ENCODE data around the gene SETD2.

The SETD2 gene

DNA sequence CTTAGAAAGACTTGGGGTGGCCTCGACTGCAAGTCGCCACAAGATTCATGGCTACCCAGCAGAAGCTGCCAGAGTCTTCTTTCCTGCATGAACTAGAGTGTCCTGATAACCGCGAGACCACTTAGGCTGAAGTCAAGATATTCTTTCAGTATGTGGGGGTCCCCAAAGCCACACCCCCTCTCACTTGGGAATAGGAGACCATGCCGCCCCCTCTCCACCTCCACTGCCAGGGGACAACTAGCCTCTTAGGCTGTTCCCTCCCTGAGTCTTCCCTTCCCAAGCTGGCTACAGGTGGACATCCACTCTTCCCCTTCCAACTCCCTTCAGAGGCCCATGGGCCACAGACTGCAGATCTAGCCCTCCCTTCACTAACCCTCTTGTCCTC lies 186.1 kb downstream of the SETD2 start:
- no CpG with 5 or more reads among the region's 5 CpGs for WGBS (ENCODE audit: extremely low coverage, insufficient coverage, low lambda C conversion rate)

DNA sequence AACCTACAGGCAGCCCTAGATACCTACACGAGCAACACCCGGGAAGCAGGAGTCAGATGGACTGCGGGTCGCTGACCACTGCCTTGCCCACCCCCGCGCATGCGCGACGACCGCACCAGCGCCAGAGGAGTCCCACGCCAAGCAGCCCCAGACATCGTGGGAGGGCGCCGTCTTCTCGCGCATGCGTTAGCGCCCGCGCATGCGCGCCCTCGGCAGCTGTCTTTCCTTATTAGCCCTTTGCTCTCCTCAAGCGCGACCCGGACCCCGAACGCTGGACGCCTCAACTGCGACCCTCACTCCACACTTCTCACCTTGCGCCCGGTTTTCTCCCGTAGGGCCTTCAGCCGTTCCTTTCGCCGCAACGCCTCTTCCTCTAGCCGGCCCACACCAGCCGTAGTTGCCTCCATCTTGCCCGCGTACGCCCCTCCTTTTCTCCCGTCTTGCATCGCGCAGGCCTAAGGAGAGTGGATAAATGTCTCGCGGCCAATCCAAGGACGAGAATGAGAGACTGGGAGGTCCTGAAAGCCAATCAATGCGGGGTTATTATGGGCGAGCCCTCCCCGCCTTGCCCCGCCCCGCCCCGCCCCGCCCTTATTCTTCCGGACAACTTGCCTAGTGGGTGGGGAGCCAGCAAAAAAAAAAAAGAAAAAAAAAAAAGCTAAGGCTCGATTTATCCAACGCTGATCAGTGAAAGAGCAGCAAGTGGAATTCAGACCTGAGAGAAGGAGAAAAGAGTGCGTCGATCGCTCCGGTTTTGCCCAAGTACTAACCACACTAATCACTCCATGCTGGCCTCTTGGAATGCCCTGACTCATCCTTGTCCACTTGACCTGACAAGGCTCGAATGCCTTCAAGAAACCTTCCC lies 187.4 kb downstream of the SETD2 start, which contains the start of gene CCDC12:
CCDC12 (minus strand) TSS at position 420 of the 865 bp plus-strand sequence; CDS start at position 407, 13 bp downstream.
- no peak within 1 kb of the TSS for H2BK15ac ChIP-seq (replicated peaks; ENCODE audit: low read depth)
- H3K27ac ChIP-seq (ENCODE audit: low read depth, low read length) = peak within 1 kb of the TSS; percentile 78
- no peak within 1 kb of the TSS for H2BK120ac ChIP-seq (ENCODE audit: low read depth, low read length)
- H2AK5ac ChIP-seq (ENCODE audit: low read length) = peak within 1 kb of the TSS; percentile 78
- peak; percentile 100 for DNase-seq
- peak within 1 kb of the TSS; percentile 94 for H3K56ac ChIP-seq (ENCODE audit: low read length)
- peaks cover 38% of the 10 kb centered on the region for H3K79me2 ChIP-seq (ENCODE audit: control insufficient read depth, insufficient read depth, low read length)
- no peak within 1 kb of the TSS for H3K23ac ChIP-seq (ENCODE audit: low read length)
- no peaks in the 10 kb centered on the region for H3K27me3 ChIP-seq (ENCODE audit: insufficient read depth, low read length, poor library complexity)
- peaks cover 2% of the 10 kb centered on the region for H3K4me1 ChIP-seq (ENCODE audit: control insufficient read depth, low read depth, low read length)
- H4K8ac ChIP-seq (ENCODE audit: low read depth, low read length) = no peak within 1 kb of the TSS
- H3K4ac ChIP-seq (ENCODE audit: low read depth, low read length) = peak within 1 kb of the TSS; percentile 84
- H3K18ac ChIP-seq (ENCODE audit: low read length) = peak within 1 kb of the TSS; percentile 89
- H3K36me3 ChIP-seq (ENCODE audit: control insufficient read depth, insufficient read depth, low read length) = no peaks in the 10 kb centered on the region
- H3K79me1 ChIP-seq (ENCODE audit: low read length) = peaks cover 7% of the 10 kb centered on the region
- H3K9ac ChIP-seq (ENCODE audit: low read length) = peak within 1 kb of the TSS; percentile 100
- no CpG with 5 or more reads among the region's 64 CpGs for WGBS (ENCODE audit: extremely low coverage, insufficient coverage, low lambda C conversion rate)
- no peak within 1 kb of the TSS for H4K5ac ChIP-seq (ENCODE audit: low read length)
- peak within 1 kb of the TSS; percentile 99 for H3K4me3 ChIP-seq (ENCODE audit: low read length)
- peak within 1 kb of the TSS; percentile 96 for H3K4me2 ChIP-seq (ENCODE audit: low read length)
- peak within 1 kb of the TSS; percentile 52 for H2BK5ac ChIP-seq (ENCODE audit: low read length)

More for the DNA sequence above, 186.1 kb downstream of the SETD2 start:
- peaks cover 28% of the 10 kb centered on the region for H3K79me2 ChIP-seq (ENCODE audit: control insufficient read depth, insufficient read depth, low read length)
- no peak overlapping the region for H3K9ac ChIP-seq (ENCODE audit: low read length)
- no peak overlapping the region for H3K18ac ChIP-seq (ENCODE audit: low read length)
- H3K4me2 ChIP-seq (ENCODE audit: low read length) = no peak overlapping the region
- no peaks in the 10 kb centered on the region for H3K36me3 ChIP-seq (ENCODE audit: control insufficient read depth, insufficient read depth, low read length)
- no peak overlapping the region for H4K8ac ChIP-seq (ENCODE audit: low read depth, low read length)
- peak overlapping the region; percentile 12 for H3K56ac ChIP-seq (ENCODE audit: low read length)
- peaks cover 4% of the 10 kb centered on the region for H3K4me1 ChIP-seq (ENCODE audit: control insufficient read depth, low read depth, low read length)
- no peak overlapping the region for H2BK15ac ChIP-seq (replicated peaks; ENCODE audit: low read depth)
- H2BK120ac ChIP-seq (ENCODE audit: low read depth, low read length) = no peak overlapping the region
- peak overlapping the region; percentile 78 for H2AK5ac ChIP-seq (ENCODE audit: low read length)
- no peak overlapping the region for H3K4ac ChIP-seq (ENCODE audit: low read depth, low read length)
- no peaks in the 10 kb centered on the region for H3K27me3 ChIP-seq (ENCODE audit: insufficient read depth, low read length, poor library complexity)
- H3K27ac ChIP-seq (ENCODE audit: low read depth, low read length) = no peak overlapping the region
- no peak overlapping the region for H2BK5ac ChIP-seq (ENCODE audit: low read length)
- DNase-seq = no peak
- no peak overlapping the region for H4K5ac ChIP-seq (ENCODE audit: low read length)
- no peak overlapping the region for H3K4me3 ChIP-seq (ENCODE audit: low read length)
- H3K23ac ChIP-seq (ENCODE audit: low read length) = no peak overlapping the region
- peaks cover 7% of the 10 kb centered on the region for H3K79me1 ChIP-seq (ENCODE audit: low read length)

DNA sequence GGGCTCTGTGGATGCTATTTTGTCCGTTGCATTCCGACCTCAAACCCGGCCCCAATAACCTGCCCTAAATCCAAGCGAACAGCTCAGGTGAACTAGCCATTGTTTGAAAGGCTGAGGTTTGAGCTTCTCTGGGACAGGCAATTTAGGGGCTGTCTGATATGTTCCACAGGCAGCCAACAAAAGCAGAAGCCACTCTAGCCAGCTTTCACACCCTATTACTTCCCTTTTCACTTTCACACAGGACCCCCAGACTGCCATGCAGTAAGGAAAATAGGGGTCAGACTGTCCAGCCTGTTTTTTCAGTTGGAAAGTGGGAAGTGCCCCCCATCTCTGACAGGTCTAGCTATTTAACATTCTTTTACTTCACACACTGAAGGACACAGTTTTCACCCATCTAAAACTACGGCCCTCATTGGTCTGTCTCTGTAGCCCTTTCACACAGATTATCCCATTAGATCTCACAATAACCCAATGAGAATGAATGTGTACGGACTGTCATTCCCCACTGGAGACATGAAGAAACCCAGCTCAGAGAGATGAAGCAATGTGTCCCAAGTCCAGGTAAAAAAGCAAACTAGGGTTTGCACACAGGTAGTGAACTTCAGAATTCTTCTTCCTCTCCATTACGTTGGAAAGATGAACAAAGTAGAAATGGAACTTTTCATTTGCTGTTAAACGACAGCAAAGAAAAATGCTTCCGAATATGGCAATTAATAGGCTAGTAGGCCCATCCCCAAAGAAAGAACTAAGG lies 189.3 kb downstream of the SETD2 start:
- Histone ChIP-seq H2BK15ac (replicated peaks; ENCODE audit: low read depth) (no peak overlapping the region), H3K18ac (ENCODE audit: low read length) (no peak overlapping the region), H3K56ac (ENCODE audit: low read length) (peak overlapping the region; percentile 7), H2BK120ac (ENCODE audit: low read depth, low read length) (no peak overlapping the region), H4K5ac (ENCODE audit: low read length) (no peak overlapping the region), H3K4me3 (ENCODE audit: low read length) (no peak overlapping the region), H2BK5ac (ENCODE audit: low read length) (no peak overlapping the region), H2AK5ac (ENCODE audit: low read length) (no peak overlapping the region), H3K27ac (ENCODE audit: low read depth, low read length) (no peak overlapping the region), H3K4ac (ENCODE audit: low read depth, low read length) (no peak overlapping the region), H3K36me3 (ENCODE audit: control insufficient read depth, insufficient read depth, low read length) (peaks cover 4% of the 10 kb centered on the region), H3K79me2 (ENCODE audit: control insufficient read depth, insufficient read depth, low read length) (peaks cover 57% of the 10 kb centered on the region), H3K9ac (ENCODE audit: low read length) (peak overlapping the region; percentile 21), H3K4me2 (ENCODE audit: low read length) (no peak overlapping the region), H3K4me1 (ENCODE audit: control insufficient read depth, low read depth, low read length) (no peaks in the 10 kb centered on the region), H3K23ac (ENCODE audit: low read length) (no peak overlapping the region), H3K79me1 (ENCODE audit: low read length) (peaks cover 11% of the 10 kb centered on the region), H3K27me3 (ENCODE audit: insufficient read depth, low read length, poor library complexity) (no peaks in the 10 kb centered on the region), H4K8ac (ENCODE audit: low read depth, low read length) (no peak overlapping the region)
- WGBS (ENCODE audit: extremely low coverage, insufficient coverage, low lambda C conversion rate) = no CpG with 5 or more reads among the region's 9 CpGs
- DNase-seq = no peak

DNA sequence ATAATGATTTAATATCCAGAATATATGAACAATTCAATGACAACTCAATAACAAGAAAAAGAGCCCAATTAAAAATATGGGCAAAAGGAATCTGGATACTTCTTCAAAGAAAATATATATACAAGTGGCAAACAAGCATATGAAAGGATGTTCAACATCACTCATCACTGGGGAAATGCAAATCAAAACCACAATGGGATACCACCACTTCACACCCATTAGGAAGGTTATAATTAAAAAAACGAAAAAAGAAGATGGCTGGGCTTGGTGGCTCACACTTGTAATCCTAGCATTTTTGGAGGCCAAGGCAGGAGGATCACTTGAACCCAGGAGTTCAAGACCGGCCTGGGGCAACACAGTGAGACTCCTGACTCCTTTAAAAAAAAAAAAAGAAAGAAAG lies 191.5 kb downstream of the SETD2 start:
- no CpG with 5 or more reads among the region's 2 CpGs for WGBS (ENCODE audit: extremely low coverage, insufficient coverage, low lambda C conversion rate)
- no peak overlapping the region for H3K23ac ChIP-seq (ENCODE audit: low read length)
- no peak for DNase-seq
- no peak overlapping the region for H2AK5ac ChIP-seq (ENCODE audit: low read length)
- no peak overlapping the region for H4K5ac ChIP-seq (ENCODE audit: low read length)
- peaks cover 22% of the 10 kb centered on the region for H3K79me1 ChIP-seq (ENCODE audit: low read length)
- no peaks in the 10 kb centered on the region for H3K27me3 ChIP-seq (ENCODE audit: insufficient read depth, low read length, poor library complexity)
- no peak overlapping the region for H3K18ac ChIP-seq (ENCODE audit: low read length)
- no peak overlapping the region for H3K56ac ChIP-seq (ENCODE audit: low read length)
- H3K4me2 ChIP-seq (ENCODE audit: low read length) = no peak overlapping the region
- H3K79me2 ChIP-seq (ENCODE audit: control insufficient read depth, insufficient read depth, low read length) = peaks cover 79% of the 10 kb centered on the region
- no peak overlapping the region for H2BK120ac ChIP-seq (ENCODE audit: low read depth, low read length)
- H2BK5ac ChIP-seq (ENCODE audit: low read length) = no peak overlapping the region
- H3K4me1 ChIP-seq (ENCODE audit: control insufficient read depth, low read depth, low read length) = no peaks in the 10 kb centered on the region
- H3K9ac ChIP-seq (ENCODE audit: low read length) = no peak overlapping the region
- H2BK15ac ChIP-seq (replicated peaks; ENCODE audit: low read depth) = no peak overlapping the region
- no peak overlapping the region for H3K4me3 ChIP-seq (ENCODE audit: low read length)
- H3K36me3 ChIP-seq (ENCODE audit: control insufficient read depth, insufficient read depth, low read length) = peaks cover 4% of the 10 kb centered on the region
- no peak overlapping the region for H4K8ac ChIP-seq (ENCODE audit: low read depth, low read length)
- H3K4ac ChIP-seq (ENCODE audit: low read depth, low read length) = no peak overlapping the region
- no peak overlapping the region for H3K27ac ChIP-seq (ENCODE audit: low read depth, low read length)

DNA sequence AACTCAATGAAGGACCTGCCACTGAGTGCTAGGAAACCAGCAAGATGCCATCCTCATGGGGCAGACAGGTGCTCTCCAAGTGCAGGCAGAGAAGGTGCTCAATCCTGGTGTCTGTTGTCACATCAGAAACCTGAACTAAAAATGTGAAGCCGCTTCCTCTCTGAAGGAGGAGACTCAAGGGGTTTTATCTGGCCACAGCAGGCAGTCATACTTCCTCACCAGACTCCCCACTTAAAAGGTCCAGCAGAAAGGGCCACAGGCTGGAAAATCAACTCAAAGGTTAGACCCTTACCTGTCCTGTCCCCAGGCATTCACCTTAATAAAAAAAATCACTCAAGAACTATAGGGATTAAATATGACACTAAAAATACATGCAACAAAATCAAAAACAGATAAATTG lies 192.2 kb downstream of the SETD2 start:
- no peak overlapping the region for H3K4me2 ChIP-seq (ENCODE audit: low read length)
- no peak overlapping the region for H2BK5ac ChIP-seq (ENCODE audit: low read length)
- H3K4ac ChIP-seq (ENCODE audit: low read depth, low read length) = no peak overlapping the region
- no peak overlapping the region for H4K5ac ChIP-seq (ENCODE audit: low read length)
- no peak overlapping the region for H3K27ac ChIP-seq (ENCODE audit: low read depth, low read length)
- no peak overlapping the region for H3K56ac ChIP-seq (ENCODE audit: low read length)
- H3K79me2 ChIP-seq (ENCODE audit: control insufficient read depth, insufficient read depth, low read length) = peaks cover 85% of the 10 kb centered on the region
- no peak overlapping the region for H2BK15ac ChIP-seq (replicated peaks; ENCODE audit: low read depth)
- no peaks in the 10 kb centered on the region for H3K27me3 ChIP-seq (ENCODE audit: insufficient read depth, low read length, poor library complexity)
- H3K4me3 ChIP-seq (ENCODE audit: low read length) = no peak overlapping the region
- DNase-seq = no peak
- H3K4me1 ChIP-seq (ENCODE audit: control insufficient read depth, low read depth, low read length) = peaks cover 3% of the 10 kb centered on the region
- H3K36me3 ChIP-seq (ENCODE audit: control insufficient read depth, insufficient read depth, low read length) = peaks cover 4% of the 10 kb centered on the region
- no peak overlapping the region for H3K23ac ChIP-seq (ENCODE audit: low read length)
- no peak overlapping the region for H2AK5ac ChIP-seq (ENCODE audit: low read length)
- H3K79me1 ChIP-seq (ENCODE audit: low read length) = peaks cover 29% of the 10 kb centered on the region
- no peak overlapping the region for H2BK120ac ChIP-seq (ENCODE audit: low read depth, low read length)
- no peak overlapping the region for H4K8ac ChIP-seq (ENCODE audit: low read depth, low read length)
- H3K18ac ChIP-seq (ENCODE audit: low read length) = no peak overlapping the region
- H3K9ac ChIP-seq (ENCODE audit: low read length) = no peak overlapping the region
- no CpG with 5 or more reads among the region's 1 CpG for WGBS (ENCODE audit: extremely low coverage, insufficient coverage, low lambda C conversion rate)

Data from mesendoderm (in vitro differentiated cells).